Fibroblast of the aortic adventitia (primary cell): ENCODE results near the gene SRCAP. TPM values are rescaled to one million over a fixed set of nuclear protein-coding genes. Genes with fewer than 3 reads are reported as not detected.

ENCODE experiments used
- DNase-seq: peaks from one replicate; pipeline ENCODE4 v3.0.0-alpha.2; 2010; ENCODE audit warnings: low read depth
- H3K4me3 ChIP-seq: 2 replicates; pipeline ENCODE4 v1.5.1; 2011; ENCODE audit warnings: low read depth, mild to moderate bottlenecking, control low read depth, low read length, moderate library complexity
- total RNA-seq: library from RNA; depleted of rRNA; stranded (reverse); fragments of >200 nt; gene quantifications from 2 replicates; pipeline ENCODE4 v1.2.3, GENCODE V29; 2012; ENCODE audit warnings: low replicate concordance
- TF ChIP-seq, protein P1 (sequence below): IDR thresholded peaks from 2 replicates; pipeline ENCODE4 v1.5.1; 2011; ENCODE audit warnings: mild to moderate bottlenecking, low read length, control low read depth, inconsistent platforms; ENCODE audit not compliant: insufficient read depth

SRCAP gene
- total RNA-seq, 1 donor: 21.9 TPM

DNA sequence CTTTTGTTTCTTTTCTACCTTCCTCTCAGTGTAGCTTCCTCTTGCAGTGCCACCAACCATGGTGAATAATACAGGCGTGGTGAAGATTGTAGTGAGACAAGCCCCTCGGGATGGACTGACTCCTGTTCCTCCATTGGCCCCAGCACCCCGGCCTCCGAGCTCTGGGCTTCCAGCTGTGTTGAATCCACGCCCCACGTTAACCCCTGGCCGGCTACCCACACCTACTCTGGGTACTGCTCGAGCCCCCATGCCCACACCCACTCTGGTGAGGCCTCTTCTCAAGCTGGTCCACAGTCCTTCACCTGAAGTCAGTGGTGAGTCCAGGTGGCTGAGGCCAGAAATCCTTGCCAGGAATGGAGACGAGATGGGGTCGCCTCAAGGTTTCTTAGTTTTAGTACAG is 23.9 kb downstream of the SRCAP start:
- no peak for DNase-seq
- H3K4me3 ChIP-seq: no peak overlapping the region
- TF ChIP-seq, protein P1, sequence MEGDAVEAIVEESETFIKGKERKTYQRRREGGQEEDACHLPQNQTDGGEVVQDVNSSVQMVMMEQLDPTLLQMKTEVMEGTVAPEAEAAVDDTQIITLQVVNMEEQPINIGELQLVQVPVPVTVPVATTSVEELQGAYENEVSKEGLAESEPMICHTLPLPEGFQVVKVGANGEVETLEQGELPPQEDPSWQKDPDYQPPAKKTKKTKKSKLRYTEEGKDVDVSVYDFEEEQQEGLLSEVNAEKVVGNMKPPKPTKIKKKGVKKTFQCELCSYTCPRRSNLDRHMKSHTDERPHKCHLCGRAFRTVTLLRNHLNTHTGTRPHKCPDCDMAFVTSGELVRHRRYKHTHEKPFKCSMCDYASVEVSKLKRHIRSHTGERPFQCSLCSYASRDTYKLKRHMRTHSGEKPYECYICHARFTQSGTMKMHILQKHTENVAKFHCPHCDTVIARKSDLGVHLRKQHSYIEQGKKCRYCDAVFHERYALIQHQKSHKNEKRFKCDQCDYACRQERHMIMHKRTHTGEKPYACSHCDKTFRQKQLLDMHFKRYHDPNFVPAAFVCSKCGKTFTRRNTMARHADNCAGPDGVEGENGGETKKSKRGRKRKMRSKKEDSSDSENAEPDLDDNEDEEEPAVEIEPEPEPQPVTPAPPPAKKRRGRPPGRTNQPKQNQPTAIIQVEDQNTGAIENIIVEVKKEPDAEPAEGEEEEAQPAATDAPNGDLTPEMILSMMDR: no peak

DNA sequence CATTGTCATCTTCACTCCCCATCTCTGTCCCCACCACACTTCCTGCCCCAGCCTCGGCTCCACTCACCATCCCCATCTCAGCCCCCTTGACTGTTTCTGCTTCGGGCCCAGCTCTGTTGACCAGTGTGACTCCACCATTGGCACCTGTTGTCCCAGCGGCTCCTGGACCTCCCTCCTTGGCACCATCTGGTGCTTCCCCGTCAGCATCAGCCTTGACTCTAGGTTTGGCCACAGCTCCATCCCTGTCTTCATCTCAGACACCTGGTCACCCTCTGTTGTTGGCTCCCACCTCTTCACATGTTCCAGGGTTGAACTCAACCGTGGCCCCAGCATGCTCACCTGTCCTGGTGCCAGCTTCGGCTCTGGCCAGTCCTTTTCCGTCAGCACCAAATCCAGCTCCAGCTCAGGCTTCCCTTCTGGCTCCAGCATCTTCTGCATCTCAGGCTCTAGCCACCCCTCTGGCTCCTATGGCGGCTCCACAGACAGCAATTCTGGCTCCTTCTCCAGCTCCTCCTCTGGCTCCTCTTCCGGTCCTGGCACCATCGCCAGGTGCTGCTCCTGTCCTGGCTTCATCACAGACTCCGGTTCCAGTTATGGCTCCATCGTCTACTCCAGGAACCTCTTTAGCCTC is 24.9 kb downstream of the SRCAP start:
- no peak for DNase-seq
- no peak overlapping the region for H3K4me3 ChIP-seq
- TF ChIP-seq, protein P1: no peak

DNA sequence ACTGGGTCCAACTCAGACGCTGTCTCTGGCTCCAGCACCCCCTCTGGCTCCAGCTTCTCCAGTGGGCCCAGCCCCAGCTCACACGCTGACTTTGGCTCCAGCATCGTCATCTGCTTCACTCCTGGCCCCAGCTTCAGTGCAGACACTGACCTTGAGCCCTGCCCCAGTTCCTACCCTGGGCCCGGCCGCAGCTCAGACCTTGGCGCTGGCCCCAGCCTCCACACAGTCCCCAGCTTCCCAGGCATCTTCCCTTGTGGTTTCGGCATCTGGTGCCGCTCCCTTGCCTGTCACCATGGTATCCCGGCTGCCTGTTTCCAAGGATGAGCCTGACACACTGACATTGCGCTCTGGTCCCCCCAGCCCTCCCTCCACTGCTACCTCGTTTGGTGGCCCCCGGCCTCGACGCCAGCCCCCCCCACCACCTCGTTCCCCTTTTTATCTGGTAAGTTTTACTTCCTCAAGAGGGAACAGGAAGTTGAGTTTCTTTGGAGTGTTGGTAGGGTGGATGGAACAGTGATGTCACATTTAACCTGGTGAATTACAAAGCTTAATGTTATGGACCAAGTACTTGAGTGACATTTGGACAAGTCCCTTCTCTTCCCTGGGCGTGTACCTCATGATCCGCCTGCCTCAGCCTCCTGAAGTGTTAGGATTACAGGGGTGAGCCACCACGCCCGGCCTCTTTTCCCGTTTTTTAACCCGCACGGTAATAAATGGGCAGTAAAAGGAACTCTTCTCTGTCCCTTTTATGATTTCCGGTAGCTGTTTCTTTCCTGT is 25.9 kb downstream of the SRCAP start:
- no peak for DNase-seq
- no peak overlapping the region for H3K4me3 ChIP-seq
- TF ChIP-seq, protein P1: no peak

DNA sequence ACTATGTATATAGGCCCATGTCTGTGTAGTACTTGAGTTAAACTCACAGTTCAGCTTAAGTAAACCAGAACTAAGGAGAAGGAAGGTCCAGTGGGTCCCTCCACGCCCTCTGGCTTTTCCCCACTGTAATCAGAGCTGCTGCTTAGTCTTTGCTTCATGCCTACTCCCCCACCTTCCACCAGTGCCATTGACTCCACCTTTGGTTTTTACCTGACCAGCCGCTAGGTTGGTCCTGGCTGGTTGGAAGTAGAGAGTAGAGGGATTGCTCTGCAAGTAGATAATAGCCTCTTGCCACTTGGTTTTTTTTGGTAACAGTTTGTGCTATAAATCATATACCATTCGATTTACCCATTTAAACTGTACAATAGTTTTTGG is 26.4 kb downstream of the SRCAP start:
- TF ChIP-seq, protein P1: no peak
- no peak overlapping the region for H3K4me3 ChIP-seq
- DNase-seq: no peak

DNA sequence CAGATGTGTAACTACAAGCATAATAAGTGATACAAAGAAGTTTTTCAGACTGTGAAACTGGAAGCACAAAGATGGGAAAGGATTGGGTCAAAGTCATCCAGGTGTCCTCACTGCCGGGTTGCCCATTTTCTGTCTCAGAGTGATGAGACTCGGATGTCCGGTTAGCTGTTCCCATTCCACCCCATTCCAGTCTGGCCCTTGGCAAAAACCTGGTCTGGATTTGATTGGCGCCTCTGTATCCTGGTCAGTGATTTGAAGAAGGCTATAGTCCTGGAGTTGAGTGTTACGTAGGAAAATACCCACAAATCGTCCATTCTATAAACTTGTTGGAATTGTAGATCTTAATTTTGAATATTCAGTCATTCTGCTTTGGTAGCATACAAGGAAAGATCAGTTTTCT is 29.4 kb downstream of the SRCAP start:
- no peak overlapping the region for H3K4me3 ChIP-seq
- no peak for DNase-seq
- TF ChIP-seq, protein P1: no peak

DNA sequence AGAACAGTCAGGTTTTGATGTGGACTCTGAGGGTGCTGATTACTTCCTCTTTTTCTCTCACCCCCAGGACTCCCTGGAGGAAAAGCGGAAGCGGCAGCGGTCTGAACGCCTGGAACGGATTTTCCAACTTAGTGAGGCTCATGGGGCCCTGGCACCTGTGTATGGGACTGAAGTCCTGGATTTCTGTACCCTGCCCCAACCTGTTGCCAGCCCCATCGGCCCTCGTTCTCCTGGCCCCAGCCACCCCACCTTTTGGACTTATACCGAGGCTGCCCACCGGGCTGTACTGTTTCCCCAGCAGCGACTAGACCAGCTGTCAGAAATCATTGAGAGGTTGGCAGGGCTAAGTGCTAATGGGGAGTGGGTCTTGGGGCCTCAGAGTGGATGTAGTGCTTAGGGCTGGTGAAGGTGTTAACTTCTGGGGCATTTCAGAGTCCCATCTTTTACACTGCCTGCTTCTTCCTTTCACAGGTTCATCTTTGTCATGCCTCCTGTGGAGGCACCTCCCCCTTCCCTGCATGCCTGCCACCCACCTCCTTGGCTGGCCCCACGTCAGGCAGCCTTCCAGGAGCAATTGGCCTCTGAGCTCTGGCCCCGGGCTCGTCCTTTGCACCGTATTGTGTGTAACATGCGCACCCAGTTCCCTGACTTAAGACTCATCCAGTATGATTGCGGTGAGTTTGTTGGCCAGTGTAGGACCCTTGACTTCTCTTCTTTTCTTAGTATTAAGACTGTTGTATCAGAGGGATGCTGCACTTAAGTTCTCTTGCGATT is 30.1 kb downstream of the SRCAP start:
- TF ChIP-seq, protein P1: no peak
- DNase-seq: no peak
- H3K4me3 ChIP-seq: no peak overlapping the region
